Loucy (cell line): Measurements from ENCODE around the gene RUNX2.

ENCODE experiments used
- H2AFZ ChIP-seq: fragments of 200-600 bp; sonication (generic); 2 replicates; pipeline ENCODE4 v1.6.0; 2016; ENCODE audit warnings: antibody characterized with exemption, mild to moderate bottlenecking, low read length, moderate library complexity
- H3F3A ChIP-seq: fragments of 200-600 bp; 2 replicates; pipeline ENCODE4 v1.6.0; 2016; ENCODE audit warnings: antibody characterized with exemption, low read depth, mild to moderate bottlenecking
- H3K27me3 ChIP-seq: fragments of 200-600 bp; sonication (generic); 2 replicates; pipeline ENCODE4 v1.6.1; 2014; ENCODE audit warnings: low read length, mild to moderate bottlenecking; ENCODE audit not compliant: insufficient read depth, poor library complexity, severe bottlenecking
- H3K36me3 ChIP-seq: fragments of 200-600 bp; sonication (generic); 2 replicates; pipeline ENCODE4 v1.6.1; 2016; ENCODE audit warnings: low read length; ENCODE audit not compliant: insufficient read depth
- H3K4me1 ChIP-seq: fragments of 200-600 bp; sonication (generic); 2 replicates; pipeline ENCODE4 v1.5.1; 2014; ENCODE audit warnings: low read length, mild to moderate bottlenecking; ENCODE audit not compliant: insufficient read depth, poor library complexity, severe bottlenecking
- H3K4me2 ChIP-seq: fragments of 200-600 bp; sonication (generic); 2 replicates; pipeline ENCODE4 v1.6.0; 2014; ENCODE audit warnings: antibody characterized with exemption, low read length, low read depth, mild to moderate bottlenecking; ENCODE audit not compliant: poor library complexity, severe bottlenecking
- H3K4me3 ChIP-seq: fragments of 200-600 bp; sonication (generic); 2 replicates; pipeline ENCODE4 v1.5.1; 2014; ENCODE audit warnings: low read length, mild to moderate bottlenecking, mixed read lengths; ENCODE audit not compliant: poor library complexity, severe bottlenecking
- H3K79me2 ChIP-seq: fragments of 200-600 bp; sonication (generic); 2 replicates; pipeline ENCODE4 v1.6.1; 2014; ENCODE audit warnings: low read length; ENCODE audit not compliant: insufficient read depth
- H3K9ac ChIP-seq: fragments of 200-600 bp; sonication (generic); 2 replicates; pipeline ENCODE4 v1.6.0; 2014; ENCODE audit warnings: mild to moderate bottlenecking, low read depth, low read length, moderate library complexity; ENCODE audit not compliant: poor library complexity, severe bottlenecking
- H3K9me2 ChIP-seq: fragments of 200-600 bp; sonication (generic); replicated peaks from 2 replicates; pipeline ENCODE4 v1.6.1; 2016; ENCODE audit warnings: low read depth, low read length, mixed read lengths
- H3K9me3 ChIP-seq: fragments of 200-600 bp; sonication (generic); 2 replicates; pipeline ENCODE4 v1.6.1; 2014; ENCODE audit warnings: mild to moderate bottlenecking, antibody characterized with exemption, low read length, low read depth; ENCODE audit not compliant: insufficient read depth
- H4K20me1 ChIP-seq: fragments of 200-600 bp; sonication (generic); 2 replicates; pipeline ENCODE4 v1.6.0; 2014; ENCODE audit warnings: antibody characterized with exemption, low read length, mild to moderate bottlenecking; ENCODE audit not compliant: insufficient read depth, poor library complexity, severe bottlenecking
- EZH2phosphoT487 ChIP-seq: fragments of 200-600 bp; IDR thresholded peaks from 2 replicates; pipeline ENCODE4 v1.6.1; 2018; ENCODE audit warnings: antibody characterized with exemption, mild to moderate bottlenecking, moderate library complexity, borderline replicate concordance
- TF ChIP-seq, protein P1 (sequence below): fragments of 200-600 bp; sonication (generic); conservative IDR thresholded peaks from 2 replicates; pipeline ENCODE4 v1.5.1; 2014; ENCODE audit warnings: mild to moderate bottlenecking, antibody characterized with exemption, low read length

The RUNX2 gene

DNA sequence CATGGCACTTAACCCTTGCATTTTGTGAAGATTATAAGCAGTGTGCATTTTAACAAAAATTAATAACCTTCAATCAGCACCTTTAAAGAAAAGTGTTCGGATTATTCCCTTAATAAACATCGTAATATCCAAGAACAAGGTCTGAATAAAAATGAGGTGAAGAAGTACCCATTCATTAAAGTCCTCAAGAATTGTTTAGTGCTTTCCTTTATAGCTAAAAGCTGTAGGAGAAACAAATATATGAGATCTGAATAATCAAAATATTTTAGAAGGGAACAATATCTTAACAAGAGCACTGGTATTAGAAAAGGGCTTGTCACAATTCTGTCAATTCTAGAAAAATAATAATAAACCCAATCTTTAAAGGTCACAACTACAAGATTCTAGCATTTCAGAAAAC is 217.3 kb downstream of the RUNX2 start:
- H3K36me3 ChIP-seq = peaks cover 20% of the 10 kb centered on the region; the same call in 1 of the 2 replicates
- peaks cover 13% of the 10 kb centered on the region for H3K4me1 ChIP-seq

DNA sequence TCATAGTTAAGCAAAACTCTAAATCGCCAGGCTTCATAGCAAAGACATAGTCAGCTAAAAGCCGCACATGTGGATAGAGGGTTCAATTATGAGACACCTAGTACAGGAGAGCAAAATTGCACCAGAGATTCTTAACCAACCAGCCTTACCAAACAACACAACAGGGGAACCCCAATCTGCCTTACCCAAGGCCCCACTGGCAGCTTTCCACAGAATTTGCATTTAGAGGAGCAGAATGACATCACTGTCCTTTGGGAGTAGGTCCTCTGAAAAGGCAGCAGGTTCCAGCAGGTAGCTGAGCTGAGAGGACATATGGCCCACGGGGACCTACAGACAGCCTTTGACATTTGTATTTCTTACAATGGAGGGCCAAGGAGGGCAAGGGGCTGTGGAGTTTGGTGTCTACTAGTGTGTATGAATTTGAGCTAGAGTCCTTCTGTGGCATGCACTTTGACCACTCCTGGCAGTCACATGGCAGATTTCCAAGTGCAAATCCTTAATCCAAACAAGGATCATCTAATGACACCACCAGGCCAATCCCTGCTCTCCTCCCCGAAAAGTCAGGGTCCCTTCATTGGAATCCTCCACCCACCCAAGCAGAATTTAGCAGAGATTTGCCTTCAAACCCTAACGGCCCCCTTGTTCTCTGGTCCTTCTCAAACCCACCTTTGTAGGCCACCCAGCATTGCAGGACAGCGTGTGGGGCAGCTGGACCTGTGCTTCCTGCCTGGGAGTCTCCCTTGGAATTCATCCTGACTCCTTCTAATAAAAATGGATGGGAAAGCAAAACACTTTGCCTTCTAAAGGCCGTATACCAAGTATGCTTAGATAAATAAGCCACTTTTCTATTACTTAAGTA is 220.8 kb downstream of the RUNX2 start:
- no peak overlapping the region for H2AFZ ChIP-seq
- no peaks in the 10 kb centered on the region for H3K27me3 ChIP-seq
- no peaks in the 10 kb centered on the region for H4K20me1 ChIP-seq
- no peak overlapping the region for H3K9ac ChIP-seq
- no peaks in the 10 kb centered on the region for H3K9me2 ChIP-seq
- no peaks in the 10 kb centered on the region for H3K9me3 ChIP-seq
- no peaks in the 10 kb centered on the region for H3K4me1 ChIP-seq
- H3K4me2 ChIP-seq = no peak overlapping the region
- H3K36me3 ChIP-seq = peaks cover 20% of the 10 kb centered on the region; the same call in 1 of the 2 replicates
- no peak for TF ChIP-seq EZH2phosphoT487
- TF ChIP-seq, protein P1, sequence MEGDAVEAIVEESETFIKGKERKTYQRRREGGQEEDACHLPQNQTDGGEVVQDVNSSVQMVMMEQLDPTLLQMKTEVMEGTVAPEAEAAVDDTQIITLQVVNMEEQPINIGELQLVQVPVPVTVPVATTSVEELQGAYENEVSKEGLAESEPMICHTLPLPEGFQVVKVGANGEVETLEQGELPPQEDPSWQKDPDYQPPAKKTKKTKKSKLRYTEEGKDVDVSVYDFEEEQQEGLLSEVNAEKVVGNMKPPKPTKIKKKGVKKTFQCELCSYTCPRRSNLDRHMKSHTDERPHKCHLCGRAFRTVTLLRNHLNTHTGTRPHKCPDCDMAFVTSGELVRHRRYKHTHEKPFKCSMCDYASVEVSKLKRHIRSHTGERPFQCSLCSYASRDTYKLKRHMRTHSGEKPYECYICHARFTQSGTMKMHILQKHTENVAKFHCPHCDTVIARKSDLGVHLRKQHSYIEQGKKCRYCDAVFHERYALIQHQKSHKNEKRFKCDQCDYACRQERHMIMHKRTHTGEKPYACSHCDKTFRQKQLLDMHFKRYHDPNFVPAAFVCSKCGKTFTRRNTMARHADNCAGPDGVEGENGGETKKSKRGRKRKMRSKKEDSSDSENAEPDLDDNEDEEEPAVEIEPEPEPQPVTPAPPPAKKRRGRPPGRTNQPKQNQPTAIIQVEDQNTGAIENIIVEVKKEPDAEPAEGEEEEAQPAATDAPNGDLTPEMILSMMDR = no peak
- H3F3A ChIP-seq = no peaks in the 10 kb centered on the region
- H3K4me3 ChIP-seq = no peak overlapping the region
- H3K79me2 ChIP-seq = no peaks in the 10 kb centered on the region

More for the DNA sequence above, 217.3 kb downstream of the RUNX2 start:
- no peak overlapping the region for H2AFZ ChIP-seq
- no peaks in the 10 kb centered on the region for H3K9me2 ChIP-seq
- no peak overlapping the region for H3K9ac ChIP-seq
- no peaks in the 10 kb centered on the region for H4K20me1 ChIP-seq
- no peak overlapping the region for H3K4me2 ChIP-seq
- H3K79me2 ChIP-seq = no peaks in the 10 kb centered on the region
- H3F3A ChIP-seq = no peaks in the 10 kb centered on the region
- no peak for TF ChIP-seq EZH2phosphoT487
- TF ChIP-seq, protein P1 = no peak
- H3K27me3 ChIP-seq = no peaks in the 10 kb centered on the region
- H3K4me3 ChIP-seq = no peak overlapping the region
- H3K9me3 ChIP-seq = no peaks in the 10 kb centered on the region

DNA sequence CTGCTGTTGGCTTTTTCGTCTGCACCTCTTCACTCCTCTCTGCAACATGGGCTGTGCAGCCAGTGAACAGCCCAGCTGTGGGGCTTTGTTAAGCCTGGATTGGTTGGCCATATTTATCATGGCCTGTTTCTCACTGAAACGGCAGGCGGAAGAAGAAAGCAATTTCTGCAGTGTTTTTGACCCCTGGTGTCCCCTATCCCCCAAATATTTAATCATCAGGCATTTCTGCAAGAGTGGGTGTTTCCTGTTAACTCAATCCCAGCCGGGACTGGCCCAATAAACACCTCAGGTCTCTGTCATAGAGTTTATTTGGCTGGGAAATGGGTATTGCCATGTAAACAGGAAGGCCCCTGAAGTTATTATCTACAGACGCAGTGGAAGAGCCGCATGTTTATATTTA is 224.4 kb downstream of the RUNX2 start:
- H2AFZ ChIP-seq = no peak overlapping the region
- H3K9ac ChIP-seq = no peak overlapping the region
- TF ChIP-seq, protein P1 = no peak
- TF ChIP-seq EZH2phosphoT487 = no peak
- H4K20me1 ChIP-seq = no peaks in the 10 kb centered on the region
- no peaks in the 10 kb centered on the region for H3K9me2 ChIP-seq
- peaks cover 11% of the 10 kb centered on the region; the same call in 1 of the 2 replicates for H3K36me3 ChIP-seq
- no peaks in the 10 kb centered on the region for H3K27me3 ChIP-seq
- no peak overlapping the region for H3K4me2 ChIP-seq
- peaks cover 12% of the 10 kb centered on the region for H3K4me1 ChIP-seq
- H3F3A ChIP-seq = no peaks in the 10 kb centered on the region
- H3K79me2 ChIP-seq = no peaks in the 10 kb centered on the region
- no peaks in the 10 kb centered on the region for H3K9me3 ChIP-seq
- H3K4me3 ChIP-seq = no peak overlapping the region
